ENCODE data around the gene PINLYP. TPM values are rescaled to one million over a fixed set of nuclear protein-coding genes. Genes with fewer than 3 reads are reported as not detected.

The PINLYP gene
- total RNA-seq, 1 donor from 2014 or later, result 2.3 TPM

DNA sequence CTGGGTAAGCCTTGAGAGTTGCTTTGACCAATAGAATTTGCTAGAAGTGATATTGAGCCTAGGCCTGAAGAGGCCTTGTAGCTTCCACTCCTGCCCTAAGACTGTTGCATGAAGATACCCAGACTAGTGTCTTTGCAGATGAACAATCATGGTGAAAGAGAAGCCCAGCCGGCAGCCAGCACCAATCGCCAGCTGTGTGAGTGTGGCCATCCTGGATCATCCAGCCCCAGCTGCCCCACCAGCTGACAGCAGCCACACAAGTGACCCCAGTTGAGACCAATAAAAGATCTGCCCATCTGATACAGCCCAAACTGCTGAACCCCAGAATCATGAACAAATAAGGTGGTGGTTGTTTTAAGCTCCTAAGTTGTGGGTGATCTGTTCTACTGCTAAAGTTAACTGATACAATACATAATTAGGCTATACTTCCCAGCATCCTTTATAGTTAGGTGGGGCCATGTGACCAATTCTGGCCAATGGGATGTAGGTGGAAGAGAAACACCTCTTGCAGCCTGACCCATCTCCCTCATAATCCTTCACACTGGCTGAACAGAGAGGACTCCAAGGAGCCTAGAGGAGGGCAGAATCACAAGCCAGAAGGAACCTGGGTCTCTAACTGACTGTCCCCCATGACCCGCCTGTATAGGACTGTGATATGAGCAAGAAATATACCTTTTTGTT is 53.2 kb downstream of the PINLYP start:
- DNase-seq (ENCODE audit: low spot score), result no peak
- Mint-ChIP-seq H3K9me3 (ENCODE audit: low read depth) (no peaks in the 10 kb centered on the region), H3K27ac (ENCODE audit: unreplicated experiment) (no peak overlapping the region), H3K4me1 (ENCODE audit: low read depth) (no peaks in the 10 kb centered on the region), H3K4me3 (ENCODE audit: unreplicated experiment) (no peak overlapping the region), H3K36me3 (ENCODE audit: low read depth) (no peaks in the 10 kb centered on the region), H3K27me3 (ENCODE audit: low read depth) (no peaks in the 10 kb centered on the region)
- TF ChIP-seq, protein P1, sequence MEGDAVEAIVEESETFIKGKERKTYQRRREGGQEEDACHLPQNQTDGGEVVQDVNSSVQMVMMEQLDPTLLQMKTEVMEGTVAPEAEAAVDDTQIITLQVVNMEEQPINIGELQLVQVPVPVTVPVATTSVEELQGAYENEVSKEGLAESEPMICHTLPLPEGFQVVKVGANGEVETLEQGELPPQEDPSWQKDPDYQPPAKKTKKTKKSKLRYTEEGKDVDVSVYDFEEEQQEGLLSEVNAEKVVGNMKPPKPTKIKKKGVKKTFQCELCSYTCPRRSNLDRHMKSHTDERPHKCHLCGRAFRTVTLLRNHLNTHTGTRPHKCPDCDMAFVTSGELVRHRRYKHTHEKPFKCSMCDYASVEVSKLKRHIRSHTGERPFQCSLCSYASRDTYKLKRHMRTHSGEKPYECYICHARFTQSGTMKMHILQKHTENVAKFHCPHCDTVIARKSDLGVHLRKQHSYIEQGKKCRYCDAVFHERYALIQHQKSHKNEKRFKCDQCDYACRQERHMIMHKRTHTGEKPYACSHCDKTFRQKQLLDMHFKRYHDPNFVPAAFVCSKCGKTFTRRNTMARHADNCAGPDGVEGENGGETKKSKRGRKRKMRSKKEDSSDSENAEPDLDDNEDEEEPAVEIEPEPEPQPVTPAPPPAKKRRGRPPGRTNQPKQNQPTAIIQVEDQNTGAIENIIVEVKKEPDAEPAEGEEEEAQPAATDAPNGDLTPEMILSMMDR (IDR thresholded peaks at IDR 0.05), result no peak

DNA sequence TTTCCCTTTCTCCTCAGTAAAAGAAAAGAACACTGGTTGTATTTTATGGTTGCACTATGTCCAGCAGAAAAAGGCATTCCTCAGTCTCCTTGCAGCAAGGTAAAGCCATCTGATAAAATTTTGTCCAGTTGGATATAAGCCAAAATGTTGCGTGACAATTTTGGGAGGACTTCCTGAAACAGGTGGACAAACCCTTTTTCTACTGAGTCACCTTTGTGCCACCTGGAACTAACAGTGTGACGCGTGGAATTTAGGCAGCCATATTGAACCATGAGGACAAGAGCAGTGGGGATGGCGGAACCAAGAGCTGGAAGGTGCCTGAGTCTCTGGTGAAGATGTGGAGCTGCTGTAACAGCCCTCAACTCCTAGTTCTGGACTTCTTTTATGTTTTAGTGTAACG is 55.9 kb downstream of the PINLYP start:
- TF ChIP-seq, protein P1 (IDR thresholded peaks at IDR 0.05), result no peak
- H3K27me3 Mint-ChIP-seq (ENCODE audit: low read depth), result no peaks in the 10 kb centered on the region

More for the DNA sequence above, 55.9 kb downstream of the PINLYP start:
- Mint-ChIP-seq H3K27ac (ENCODE audit: unreplicated experiment) (no peak overlapping the region), H3K9me3 (ENCODE audit: low read depth) (no peaks in the 10 kb centered on the region), H3K36me3 (ENCODE audit: low read depth) (no peaks in the 10 kb centered on the region), H3K4me3 (ENCODE audit: unreplicated experiment) (no peak overlapping the region), H3K4me1 (ENCODE audit: low read depth) (peaks cover 7% of the 10 kb centered on the region)
- DNase-seq (ENCODE audit: low spot score), result no peak

Other genes starting within 250 kb of the PINLYP start
- gene CD177, start 222.1 kb upstream of the PINLYP start, total RNA-seq, result not detected in 3 replicates
- not detected in 3 replicates for gene TEX101, start 160.9 kb upstream of the PINLYP start, total RNA-seq
- gene LYPD3, start 110.2 kb upstream of the PINLYP start, total RNA-seq, result 0.39 to 1.0 TPM (median 0.59 TPM) in 3 replicates
- 4.5 to 8.1 TPM (median 7.0 TPM) in 3 replicates for gene PHLDB3, start 71.1 kb upstream of the PINLYP start, total RNA-seq
- 31.5 to 38.9 TPM (median 33.0 TPM) in 3 replicates for gene ETHE1, start 48.6 kb upstream of the PINLYP start, total RNA-seq
- gene ZNF575, start 42.6 kb upstream of the PINLYP start, total RNA-seq, result 4.1 to 6.0 TPM (median 5.1 TPM) in 3 replicates
- gene XRCC1, start 274 bp upstream of the PINLYP start, total RNA-seq, result 22.8 to 30.5 TPM (median 30.4 TPM) in 3 replicates
- gene IRGQ, start 20.3 kb downstream of the PINLYP start, total RNA-seq, result 40.0 to 43.1 TPM (median 41.7 TPM) in 3 replicates
- 11.9 to 17.6 TPM (median 12.1 TPM) in 3 replicates for gene ZNF576, start 20.8 kb downstream of the PINLYP start, total RNA-seq
- 0.12 to 0.27 TPM in 2 of 3 replicates, not detected in the other for gene SRRM5, start 36.3 kb downstream of the PINLYP start, total RNA-seq
- 50.7 to 53.9 TPM (median 52.5 TPM) in 3 replicates for gene ZNF428, start 43.8 kb downstream of the PINLYP start, total RNA-seq
- gene CADM4, start 64.0 kb downstream of the PINLYP start, total RNA-seq, result 5.6 to 7.1 TPM (median 6.1 TPM) in 3 replicates
- 16.3 to 23.6 TPM (median 19.9 TPM) in 3 replicates for gene PLAUR, start 94.4 kb downstream of the PINLYP start, total RNA-seq
- not detected in 3 replicates for gene IRGC, start 140.3 kb downstream of the PINLYP start, total RNA-seq
- 46.9 to 55.4 TPM (median 47.2 TPM) in 3 replicates for gene SMG9, start 179.2 kb downstream of the PINLYP start, total RNA-seq
- 2.3 to 3.3 TPM (median 2.9 TPM) in 3 replicates for gene KCNN4, start 205.2 kb downstream of the PINLYP start, total RNA-seq
- not detected in 3 replicates for gene LYPD5, start 226.6 kb downstream of the PINLYP start, total RNA-seq

Measured in chondrocyte (in vitro differentiated cells).